KBM-7 (cell line): ENCODE measurements around the gene AURKB.
"Not testable (repeated sequence)": the region's sequence is repeated elsewhere in the genome, so short reads cannot be mapped to it uniquely, and the experiment has no call there.

Source experiments
- DNase-seq: peaks from one replicate; pipeline ENCODE4 v3.0.0-alpha.2; 2015
- in situ Hi-C: fragments of 300-500 bp; cut with MboI; formaldehyde crosslinking; loops from 2 replicates; pipeline ENCODE4 v1.14.3; 2020; ENCODE audit warnings: low sequenced_read_pairs, low pct_unique_long_range_greater_than_20kb, mixed read lengths

The AURKB gene

DNA sequence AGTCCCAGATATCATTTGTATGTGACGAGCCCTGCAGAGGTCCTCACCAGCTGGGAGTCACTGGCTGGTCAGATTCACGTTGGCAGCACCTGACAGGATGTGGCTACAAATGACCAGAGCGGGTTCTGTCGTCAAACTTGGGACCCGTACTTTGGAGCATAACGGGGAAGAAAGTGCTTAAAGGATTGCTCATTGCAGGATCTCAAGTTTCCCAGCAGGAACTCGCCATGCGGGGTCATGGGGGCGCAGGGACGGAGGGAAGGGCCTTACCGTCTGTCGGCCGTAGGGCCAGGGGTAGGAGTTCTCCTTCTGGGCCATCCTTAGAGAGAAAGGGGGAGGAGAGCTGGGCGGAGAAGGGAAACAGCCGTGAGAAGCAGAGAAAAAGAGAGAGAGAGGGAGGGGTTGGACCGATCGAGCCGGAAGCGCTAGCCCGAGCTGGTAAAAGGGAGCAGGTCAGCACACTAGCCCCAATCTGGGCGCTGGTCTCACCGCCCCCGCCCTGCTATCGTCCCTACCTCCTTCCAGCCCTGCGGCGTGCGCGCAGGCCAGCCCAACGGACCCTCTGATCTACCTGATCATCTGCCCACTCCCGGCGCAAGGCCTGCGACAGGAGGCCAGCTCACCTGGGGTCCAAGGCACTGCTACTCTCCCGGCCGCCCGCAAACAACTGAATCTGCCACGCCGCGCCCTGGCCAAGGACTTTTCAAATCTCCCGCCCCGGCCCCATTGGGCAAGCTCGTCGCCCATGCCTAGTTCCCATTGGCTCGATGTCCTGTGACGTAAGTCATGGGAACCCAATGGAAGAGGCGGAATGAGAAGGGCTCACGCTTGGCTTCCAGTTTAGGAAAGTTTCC is at the start of gene AURKB:
TSS of gene AURKB (minus strand) at position 669 of the 854 bp plus-strand sequence. CDS start at position 318, 351 bp downstream.
- peak; percentile 94 for DNase-seq
- in situ Hi-C loops: no loop called here

- DNase-seq: no peak
- in situ Hi-C loops: no loop called here
Observed at GRCh38 chr17:8257801-8258200, 47.4 kb upstream of the AURKB start.

GRCh38 chr17:8256691-8257090 is 46.3 kb upstream of the AURKB start:
- in situ Hi-C loops: no loop called here
- no peak for DNase-seq

- in situ Hi-C loops: no loop called here
- no peak for DNase-seq
Observed at GRCh38 chr17:8256291-8256690, 45.9 kb upstream of the AURKB start.

- DNase-seq: no peak
- in situ Hi-C loops: no loop called here
Observed at GRCh38 chr17:8255499-8255898, 45.1 kb upstream of the AURKB start.

DNA sequence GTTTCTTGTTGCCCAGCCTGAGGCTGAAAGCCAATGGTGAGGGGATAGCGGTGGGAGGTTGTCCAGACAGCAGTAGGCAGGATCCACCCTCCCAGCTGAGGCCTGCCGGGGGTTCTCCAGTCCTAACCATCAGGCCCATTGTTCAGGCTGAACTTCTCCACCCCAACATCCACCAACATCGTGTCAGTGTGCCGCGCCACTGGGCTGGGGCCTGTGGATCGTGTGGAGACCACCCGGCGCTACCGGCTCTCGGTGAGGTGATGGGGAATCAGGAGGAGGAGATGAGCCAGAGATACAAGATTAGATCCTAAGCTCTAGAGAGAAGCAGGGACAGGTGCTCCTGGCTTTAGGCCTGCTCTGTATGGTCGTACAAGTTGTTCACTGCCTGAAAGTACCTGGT is 44.5 kb upstream of the AURKB start:
- in situ Hi-C loops: no loop called here
- DNase-seq: no peak

DNA sequence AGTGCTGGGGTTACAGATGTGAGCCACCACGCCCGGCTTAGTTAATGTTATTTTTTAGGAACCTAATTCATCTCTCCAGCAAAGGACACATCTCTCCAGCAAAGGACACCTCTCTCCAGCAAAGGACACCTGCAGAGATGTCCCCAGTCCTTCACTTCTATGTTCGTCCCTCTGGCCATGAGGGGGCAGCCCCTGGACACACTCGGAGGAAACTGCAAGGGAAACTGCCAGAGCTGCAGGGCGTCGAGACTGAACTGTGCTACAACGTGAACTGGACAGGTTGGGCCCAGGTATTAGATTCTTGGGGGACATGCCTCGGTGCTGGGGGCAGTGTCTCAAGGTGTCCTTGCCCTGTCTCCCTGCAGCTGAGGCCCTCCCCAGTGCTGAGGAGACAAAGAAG is 43.4 kb upstream of the AURKB start:
- no peak for DNase-seq
- in situ Hi-C loops: no loop called here

DNA sequence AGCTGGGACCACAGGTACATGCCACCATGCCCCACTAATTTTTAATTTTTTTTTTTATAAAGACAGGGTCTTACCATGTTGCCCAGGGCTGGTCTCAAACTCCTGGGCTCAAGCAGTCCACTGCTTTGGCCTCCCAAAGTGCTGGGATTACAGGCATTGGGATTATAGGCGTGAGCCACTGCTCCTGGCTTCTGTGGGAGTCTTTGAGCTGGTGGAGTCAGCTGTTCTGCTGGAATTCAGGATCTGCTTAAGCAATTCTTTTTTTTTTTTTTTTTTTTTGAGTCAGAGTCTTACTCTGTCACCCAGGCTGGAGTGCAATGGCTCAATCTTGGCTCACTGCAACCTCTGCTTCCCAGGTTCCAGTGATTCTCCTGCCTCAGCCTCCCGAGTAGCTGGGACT is 41.0 kb upstream of the AURKB start:
- in situ Hi-C loops, DNase-seq: not testable (repeated sequence)

DNA sequence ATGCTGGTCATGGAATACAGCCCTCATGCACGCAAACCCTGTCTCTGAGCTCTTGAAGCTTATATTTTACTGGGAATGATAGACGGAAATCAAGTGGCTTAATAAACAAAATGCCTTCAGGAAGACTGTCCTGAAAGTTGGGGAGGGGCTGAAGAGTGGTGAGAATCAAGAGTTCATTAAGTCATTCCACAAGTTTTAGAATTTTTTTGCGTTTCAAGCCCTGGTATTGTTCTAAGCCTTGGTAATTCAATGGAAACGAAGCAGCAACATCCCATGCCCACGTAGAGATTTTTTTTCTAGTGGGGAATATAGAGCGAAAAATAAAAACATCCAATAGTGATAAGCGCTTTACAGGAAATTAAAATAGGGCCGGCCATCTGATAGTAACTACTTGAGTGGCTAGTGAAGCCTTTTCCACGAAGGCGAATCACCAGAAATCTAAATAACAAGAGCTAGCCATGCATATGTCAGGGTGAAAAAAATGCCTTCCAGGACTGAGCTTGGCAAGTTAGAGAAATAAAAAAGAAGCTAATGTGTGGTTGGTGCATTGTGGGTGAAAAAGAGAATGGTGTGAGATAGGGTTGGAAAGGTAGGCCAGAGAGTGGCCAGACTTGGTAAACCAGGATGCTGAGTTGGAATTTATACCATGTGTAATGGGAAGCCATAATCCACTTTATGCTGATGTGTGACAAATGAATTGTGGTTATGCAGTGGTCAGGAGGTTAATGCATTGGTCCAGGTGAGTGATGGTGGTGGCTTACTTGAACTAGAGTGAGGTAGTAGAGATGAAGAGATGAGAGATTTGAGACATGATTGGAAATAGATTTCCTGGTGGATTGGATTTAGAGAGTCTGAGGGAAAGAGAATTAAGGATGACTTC is 39.5 kb upstream of the AURKB start:
- peak; percentile 11 for DNase-seq
- in situ Hi-C loops: no loop called here

- peak; percentile 93 for DNase-seq
- in situ Hi-C loops: no loop called here
Observed at GRCh38 chr17:8248751-8249607, 38.6 kb upstream of the AURKB start, which contains the start of gene PFAS. Gene PFAS, plus strand, starts transcription at chr17:8249289. Its CDS starts 4,649 bp downstream, at chr17:8253938.

GRCh38 chr17:8244768-8245167 is 34.4 kb upstream of the AURKB start:
- in situ Hi-C loops: no loop called here
- DNase-seq: no peak

GRCh38 chr17:8243827-8244226 is 33.5 kb upstream of the AURKB start:
- in situ Hi-C loops: no loop called here
- no peak for DNase-seq

DNA sequence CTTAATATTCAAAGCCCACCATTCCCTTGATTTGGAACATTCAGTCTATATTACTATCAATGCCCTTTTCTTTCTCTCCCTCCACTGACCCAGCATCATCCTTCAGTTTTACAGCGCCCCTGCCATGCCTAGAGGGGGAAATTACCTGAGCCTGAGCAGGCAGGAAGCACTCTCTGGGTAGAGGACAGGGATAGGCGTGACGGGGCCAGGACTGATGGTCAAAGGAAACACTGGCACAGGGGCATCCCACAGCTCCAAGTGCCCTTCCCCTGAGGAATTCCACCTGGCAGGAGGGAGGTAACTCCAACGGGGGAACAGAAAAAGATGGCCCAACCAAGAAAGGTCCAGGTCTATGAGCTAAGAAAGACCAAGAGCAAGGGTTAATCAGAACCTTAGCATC is 27.5 kb upstream of the AURKB start:
- no peak for DNase-seq
- in situ Hi-C loops: no loop called here

DNA sequence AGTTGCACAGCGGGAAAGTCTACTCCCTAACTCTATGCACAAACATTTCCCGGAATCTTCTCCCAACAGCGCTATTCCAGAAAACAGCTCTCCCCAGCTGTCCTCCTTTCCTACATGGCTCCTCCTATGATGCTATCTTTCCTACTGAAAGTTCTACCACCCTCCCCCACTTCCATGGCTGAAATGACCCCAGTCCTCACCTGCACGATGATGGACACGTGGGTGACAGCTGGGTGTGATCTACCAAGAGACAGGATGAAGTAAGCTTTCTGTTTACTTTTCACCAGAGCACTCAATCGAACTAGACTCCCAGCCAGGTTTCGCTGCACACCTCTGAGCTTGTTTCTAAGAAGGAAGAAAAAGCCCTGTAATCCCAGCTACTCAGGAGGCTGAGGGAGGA is 26.8 kb upstream of the AURKB start:
- in situ Hi-C loops: no loop called here
- no peak for DNase-seq

GRCh38 chr17:8235676-8236075 is 25.3 kb upstream of the AURKB start:
- no peak for DNase-seq
- in situ Hi-C loops: no loop called here

GRCh38 chr17:8234361-8235270 is 24.2 kb upstream of the AURKB start:
- in situ Hi-C loops: no loop called here
- no peak for DNase-seq

DNA sequence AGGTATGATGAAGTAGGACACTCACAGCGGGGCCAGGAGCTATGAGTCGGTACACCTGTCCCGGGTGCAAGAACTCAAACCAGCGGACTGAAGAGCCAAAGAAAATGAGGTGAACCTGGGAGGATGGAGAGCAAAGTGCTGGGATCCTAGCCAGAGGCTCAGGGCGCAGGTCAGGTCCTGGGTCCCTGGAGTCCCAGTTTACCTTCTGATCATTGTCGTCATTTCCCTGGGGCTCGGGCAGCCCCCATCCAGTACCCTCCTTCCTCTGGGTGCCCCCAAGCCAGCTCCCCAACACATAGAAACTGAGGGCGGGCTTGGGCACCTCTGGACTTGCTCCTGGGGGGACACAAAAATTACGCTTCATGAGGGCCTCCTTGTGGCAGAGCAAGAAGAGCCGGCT is 21.3 kb upstream of the AURKB start:
- in situ Hi-C loops: no loop called here
- no peak for DNase-seq

GRCh38 chr17:8227238-8227581 is 16.8 kb upstream of the AURKB start:
- no peak for DNase-seq
- in situ Hi-C loops: no loop called here
